EH (cell line): ENCODE data around the gene ENTREP3.
"Not testable (repeated sequence)": the region's sequence is repeated elsewhere in the genome, so short reads cannot be mapped to it uniquely, and the experiment has no call there.

Experiments
- DNase-seq: peaks from one replicate; pipeline ENCODE4 v3.0.0-alpha.2; 2015; ENCODE audit warnings: low read depth

The ENTREP3 gene

GRCh38 chr1:155223047-155223446 lies 32.2 kb downstream of the ENTREP3 start:
- DNase-seq = no peak

GRCh38 chr1:155220211-155220965 lies 34.9 kb downstream of the ENTREP3 start:
- DNase-seq = not testable (repeated sequence)

GRCh38 chr1:155219592-155220031 lies 35.7 kb downstream of the ENTREP3 start:
- DNase-seq = peak; percentile 32

DNA sequence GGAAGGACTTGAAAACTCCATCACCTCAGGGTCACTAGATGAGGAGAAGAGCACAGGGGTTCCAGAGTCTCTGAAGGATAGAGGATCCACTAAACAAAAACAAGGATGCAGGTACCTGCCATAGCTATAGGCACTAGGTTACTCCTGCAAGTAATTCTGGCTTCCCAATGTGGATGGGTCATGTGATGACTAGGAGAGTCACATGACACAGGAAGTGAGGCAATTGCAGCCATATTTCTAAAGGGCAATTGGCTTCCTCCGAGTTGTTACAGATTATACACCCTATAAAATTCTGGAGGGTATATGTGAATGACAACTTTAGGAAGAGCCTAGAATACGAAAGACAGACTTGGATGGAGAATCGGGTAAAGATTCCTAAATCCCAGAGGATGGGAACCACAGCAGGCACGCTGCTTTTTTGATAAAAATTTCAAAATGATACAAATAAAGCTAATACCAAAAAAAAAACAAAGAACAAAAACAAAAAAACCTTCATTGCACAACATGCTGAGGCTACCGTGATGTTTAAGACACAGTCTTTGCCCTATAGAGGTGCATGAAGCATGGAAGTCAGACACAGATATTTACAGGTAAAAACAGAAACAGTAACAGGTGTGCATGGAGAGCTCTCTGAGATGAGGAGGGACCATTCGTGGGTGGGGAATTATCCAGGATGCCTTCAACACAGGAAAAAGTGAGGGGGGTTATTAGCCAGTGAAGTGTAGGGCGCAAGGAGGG lies 36.3 kb downstream of the ENTREP3 start:
- peak; percentile 75 for DNase-seq

- not testable (repeated sequence) for DNase-seq
These were observed 40.6 kb downstream of the ENTREP3 start for GRCh38 chr1:155214702-155215101.

DNA sequence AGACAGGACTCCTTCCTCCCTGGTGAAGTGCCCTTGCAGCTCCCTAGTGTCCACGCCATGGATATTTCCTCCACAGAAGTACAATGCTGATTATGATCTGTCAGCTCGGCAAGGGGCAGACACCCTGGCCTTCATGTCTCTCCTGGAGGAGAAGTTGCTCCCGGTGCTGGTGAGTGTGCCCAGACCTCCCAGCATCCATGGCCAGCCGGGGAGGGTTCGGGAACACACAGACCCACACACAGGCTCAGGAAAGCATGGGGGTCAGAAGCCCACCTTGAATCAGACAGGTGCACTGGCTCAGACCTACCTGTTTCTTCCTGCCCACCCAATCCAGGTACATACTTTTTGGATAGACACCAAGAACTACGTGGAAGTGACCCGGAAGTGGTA lies 43.2 kb downstream of the ENTREP3 start:
- not testable (repeated sequence) for DNase-seq

- DNase-seq = not testable (repeated sequence)
These were observed 43.8 kb downstream of the ENTREP3 start for GRCh38 chr1:155211381-155212050.

DNA sequence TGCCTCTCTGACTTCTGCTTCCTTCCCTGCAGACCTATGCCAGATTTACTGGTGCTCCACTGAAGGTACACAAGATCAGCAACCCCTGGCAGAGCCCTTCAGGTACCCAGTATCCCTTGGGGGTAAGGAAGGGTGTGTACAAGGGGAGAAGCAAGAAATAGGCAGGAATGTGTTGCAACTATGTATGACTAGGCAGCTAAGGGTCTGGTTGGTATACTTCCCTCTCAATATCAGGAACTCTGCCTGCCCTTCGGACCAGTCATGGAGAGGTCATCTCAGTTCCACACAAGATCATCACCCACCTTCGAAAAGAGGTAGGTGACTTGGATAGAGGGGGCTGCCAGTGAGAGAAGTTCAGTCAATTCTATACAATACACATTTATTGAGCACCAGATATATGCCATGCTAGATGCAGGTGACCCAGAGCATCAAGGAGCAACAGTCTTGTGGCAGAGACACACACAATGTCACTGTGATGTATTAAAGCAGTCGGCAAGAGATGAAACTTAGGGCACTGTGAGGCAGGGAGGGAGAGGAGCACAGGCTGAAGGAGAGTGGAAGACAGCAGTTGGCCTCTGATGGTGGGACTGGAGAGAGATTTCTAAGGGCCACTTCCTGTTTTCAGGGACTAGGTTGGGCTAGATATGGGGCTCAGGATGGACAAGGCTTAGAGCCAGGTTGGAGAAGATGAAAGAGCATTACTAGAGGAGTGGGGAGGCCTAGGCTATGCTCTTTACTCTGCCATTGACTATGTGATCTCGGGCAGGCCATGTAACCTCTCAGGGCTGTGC lies 44.8 kb downstream of the ENTREP3 start:
- DNase-seq = no peak

DNA sequence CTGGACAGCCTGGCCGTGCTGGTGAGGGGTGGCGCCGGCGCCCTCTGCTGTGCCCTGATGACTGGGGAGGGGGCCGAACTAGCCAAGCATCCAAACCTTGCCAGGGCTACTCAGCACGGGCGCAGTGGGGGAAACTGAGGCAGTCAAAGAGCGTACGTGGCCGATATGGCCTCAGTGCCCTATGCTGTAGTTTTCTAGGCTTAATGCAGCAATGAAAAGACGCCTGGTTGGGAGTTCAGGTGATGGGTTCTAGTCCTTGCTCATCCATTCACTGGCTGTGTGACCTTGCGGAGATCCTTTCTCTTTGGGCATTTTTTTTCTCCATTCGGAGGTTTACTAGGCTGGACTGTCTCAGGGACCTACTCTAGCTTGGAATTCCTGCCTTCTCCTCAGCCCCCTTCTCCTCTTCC lies 46.0 kb downstream of the ENTREP3 start:
- DNase-seq = no peak

- DNase-seq = peak; percentile 89
These were observed 46.6 kb downstream of the ENTREP3 start, which contains the start of gene MTX1 for GRCh38 chr1:155208541-155209311. TSS of gene MTX1 (plus strand) at chr1:155208695. CDS start at chr1:155208805, 110 bp downstream.

DNA sequence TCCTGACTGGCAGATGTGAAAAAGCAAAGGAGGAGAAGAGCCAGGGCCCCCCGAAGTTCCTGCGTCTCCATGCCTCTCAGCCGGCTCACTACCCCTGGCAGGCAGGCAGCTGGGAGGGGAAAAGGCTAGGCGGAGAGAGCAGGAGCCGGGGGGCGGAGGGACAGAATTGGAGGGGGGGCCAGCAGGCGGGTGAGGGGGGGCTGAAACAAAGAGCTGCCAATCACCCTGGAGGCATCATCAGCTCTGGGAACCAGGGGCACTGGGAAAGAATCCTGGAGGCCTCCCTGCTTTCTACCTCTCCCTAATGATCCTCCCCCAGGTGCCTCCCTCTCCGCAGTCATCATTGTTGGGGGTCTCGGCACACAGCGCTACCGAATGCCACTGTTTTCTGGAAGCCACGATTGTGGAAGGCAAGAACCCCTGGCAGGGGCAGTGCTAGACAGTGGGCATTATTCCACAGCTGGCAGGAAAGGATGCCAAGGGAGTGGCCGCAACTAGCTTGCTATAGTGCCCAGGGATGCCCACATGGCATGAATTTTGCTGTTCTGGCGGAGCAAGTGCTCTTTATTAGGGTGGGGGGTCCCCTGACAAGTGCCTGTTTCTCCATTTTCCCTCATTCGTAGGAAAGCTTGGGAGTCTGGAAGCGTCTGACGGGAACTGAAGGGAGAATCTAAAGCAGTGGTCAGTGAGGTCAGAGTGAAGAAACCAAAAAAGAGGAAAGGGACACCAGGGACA lies 47.3 kb downstream of the ENTREP3 start, which contains the start of gene THBS3:
Gene THBS3 (minus strand): TSS at position 92 of the 735 bp plus-strand sequence. CDS start 21 bp downstream, at position 71.
- peak; percentile 67 for DNase-seq

DNA sequence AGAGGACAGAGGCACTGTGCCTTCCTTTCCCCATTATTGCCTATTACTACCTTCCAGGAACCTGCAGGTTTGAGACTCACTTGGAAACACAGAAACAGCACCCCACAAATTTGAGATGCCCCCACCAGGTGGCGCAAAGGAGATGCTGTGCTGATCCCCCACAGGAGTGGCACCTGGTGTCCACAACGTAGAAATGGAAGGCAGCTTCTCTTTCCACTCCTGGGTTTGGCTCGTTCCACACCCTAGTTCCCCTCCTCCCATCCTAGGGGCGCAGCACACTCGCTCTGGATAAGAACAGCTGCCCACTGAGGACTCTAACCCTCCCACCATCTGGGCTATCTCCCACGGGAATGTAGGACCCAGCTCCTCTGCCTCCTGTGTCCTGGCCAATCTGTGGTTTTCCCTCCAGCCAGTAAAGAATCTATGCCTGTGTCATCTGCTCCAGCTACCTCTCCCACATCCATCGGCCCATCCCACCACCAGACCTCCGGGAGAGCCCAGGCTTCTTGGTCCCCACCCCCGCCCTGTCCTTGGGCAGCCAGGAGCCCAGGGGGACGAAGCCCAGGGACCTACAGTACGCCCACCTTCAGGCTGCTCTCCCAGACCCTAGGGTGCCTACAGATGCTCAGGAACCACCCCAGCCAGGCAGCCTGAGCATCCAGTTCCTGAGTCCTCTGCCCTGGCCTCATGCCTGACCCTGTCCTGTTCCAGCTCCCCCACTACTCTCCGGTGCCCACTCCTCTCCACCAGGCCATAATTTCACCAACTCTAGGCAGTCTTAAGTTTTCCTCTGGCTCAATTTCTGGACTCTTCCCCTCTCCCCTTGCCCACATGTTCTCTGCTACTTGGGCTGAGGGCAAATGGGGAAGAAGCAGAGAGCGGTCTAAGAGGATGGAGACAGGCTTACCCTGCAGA lies 48.1 kb downstream of the ENTREP3 start:
- peak; percentile 83 for DNase-seq

DNA sequence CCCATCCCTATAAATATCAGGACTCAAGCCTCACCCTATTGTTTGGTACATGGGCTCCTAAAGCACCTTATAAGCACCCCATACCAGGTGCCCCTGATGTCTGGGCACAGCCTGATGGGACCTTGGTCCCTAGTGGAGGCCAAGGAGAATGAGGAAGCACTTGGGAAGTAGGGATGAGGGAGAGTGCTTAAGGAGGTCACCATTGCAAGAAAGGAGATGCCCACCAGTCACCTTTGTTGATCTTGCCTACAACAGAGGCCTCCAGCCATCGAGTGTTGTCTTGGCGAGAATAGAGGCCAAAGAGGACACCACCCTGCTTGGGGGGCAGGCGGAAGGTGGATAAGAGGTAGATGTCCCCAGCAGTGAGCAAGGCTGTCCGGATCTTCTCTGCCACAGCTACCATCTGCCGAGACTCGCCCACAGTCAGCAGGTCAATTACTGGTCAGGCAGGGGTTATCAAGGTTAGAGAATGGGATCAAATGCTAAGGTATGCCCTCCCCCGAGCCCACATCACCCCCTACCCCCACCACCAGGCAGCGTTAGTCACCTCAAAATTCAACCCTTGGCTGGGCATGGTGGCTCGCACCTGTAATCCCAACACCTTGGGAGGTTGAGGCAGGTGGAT lies 49.2 kb downstream of the ENTREP3 start:
- no peak for DNase-seq

DNA sequence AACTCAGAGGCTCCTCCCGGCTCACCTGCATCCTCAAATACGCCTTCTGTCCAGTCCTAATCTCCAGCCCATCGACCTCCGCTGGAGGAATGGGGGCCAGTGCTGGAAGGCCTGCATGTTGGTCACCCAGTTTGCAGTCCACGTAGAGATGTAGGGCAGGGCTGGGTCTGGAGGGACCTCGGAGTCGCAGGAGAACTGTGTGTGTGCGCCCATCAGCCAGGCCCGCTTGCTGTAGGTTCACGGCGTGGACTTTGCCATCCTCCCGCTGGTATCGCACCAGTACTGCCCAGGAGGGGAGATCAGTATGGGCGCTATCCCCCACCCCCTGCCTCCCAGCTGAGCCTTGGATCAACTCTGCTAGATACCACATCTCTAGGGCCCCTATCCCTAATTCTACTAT lies 50.2 kb downstream of the ENTREP3 start:
- no peak for DNase-seq

- no peak for DNase-seq
These were observed 52.4 kb downstream of the ENTREP3 start for GRCh38 chr1:155202731-155203515.

GRCh38 chr1:155202198-155202597 lies 53.1 kb downstream of the ENTREP3 start:
- no peak for DNase-seq

DNA sequence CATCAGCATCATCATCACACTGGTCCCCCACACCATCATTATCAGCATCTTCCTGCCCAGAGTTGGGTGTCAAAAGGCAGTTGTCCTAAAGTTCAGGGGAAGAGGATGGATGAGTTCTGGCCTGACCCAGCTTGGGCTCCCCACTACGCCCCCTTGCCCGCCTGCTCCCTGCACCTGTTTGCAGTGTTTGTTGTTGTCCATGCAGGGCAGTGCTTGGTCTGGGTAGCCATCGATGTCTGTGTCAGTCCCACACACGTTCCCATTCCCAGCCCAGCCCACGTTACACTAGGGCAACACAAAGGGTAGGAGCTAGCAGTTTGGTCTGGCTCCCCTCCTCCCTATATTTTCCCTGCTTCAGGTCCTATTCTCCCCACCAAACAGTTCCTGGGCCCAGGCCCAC lies 54.4 kb downstream of the ENTREP3 start:
- no peak for DNase-seq

DNA sequence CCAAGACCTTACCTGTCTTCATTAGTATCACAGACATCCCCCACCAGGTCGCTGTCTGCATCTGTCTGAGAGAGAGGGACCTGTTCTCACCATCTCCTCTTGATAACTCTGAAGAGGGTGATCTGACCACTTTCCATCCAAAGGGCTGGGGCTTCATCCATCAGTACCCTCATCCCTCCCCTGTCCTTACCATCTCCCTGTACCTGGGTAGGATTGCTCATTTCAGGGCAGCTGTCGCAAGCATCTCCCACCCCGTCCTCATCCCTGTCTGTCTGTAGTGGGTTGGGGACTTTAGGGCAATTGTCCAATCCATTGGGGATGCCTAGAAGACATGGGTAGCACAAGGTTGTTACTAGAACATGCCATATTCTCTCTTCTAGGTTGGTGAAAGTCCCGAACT lies 55.5 kb downstream of the ENTREP3 start:
- no peak for DNase-seq
